ENCODE results near the gene C2orf68. TPM values are rescaled to one million over a fixed set of nuclear protein-coding genes. Genes with fewer than 3 reads are reported as not detected.
"Not testable (repeated sequence)": the region's sequence is repeated elsewhere in the genome, so short reads cannot be mapped to it uniquely, and the experiment has no call there.

The C2orf68 gene
- total RNA-seq (2022) (34.3 and 35.5 TPM in 2 replicates), Bru-seq, nascent RNA (percentile 84 among the genes with signal in this experiment), BruChase-seq, experiment 1, labeled RNA remaining after a 6-hour chase (percentile 93 among the genes with signal in this experiment), BruChase-seq, experiment 2, labeled RNA remaining after a 2-hour chase (percentile 91 among the genes with signal in this experiment)
- long read RNA-seq, transcript C2orf68-201 (4 exons, 2,837 nt): major isoform, 12 of 28 reads
- long read RNA-seq, partial matches to known transcripts: 1 of 28 reads
- long read RNA-seq, other reads (novel, unspliced or antisense): 14 of 28 reads

DNA sequence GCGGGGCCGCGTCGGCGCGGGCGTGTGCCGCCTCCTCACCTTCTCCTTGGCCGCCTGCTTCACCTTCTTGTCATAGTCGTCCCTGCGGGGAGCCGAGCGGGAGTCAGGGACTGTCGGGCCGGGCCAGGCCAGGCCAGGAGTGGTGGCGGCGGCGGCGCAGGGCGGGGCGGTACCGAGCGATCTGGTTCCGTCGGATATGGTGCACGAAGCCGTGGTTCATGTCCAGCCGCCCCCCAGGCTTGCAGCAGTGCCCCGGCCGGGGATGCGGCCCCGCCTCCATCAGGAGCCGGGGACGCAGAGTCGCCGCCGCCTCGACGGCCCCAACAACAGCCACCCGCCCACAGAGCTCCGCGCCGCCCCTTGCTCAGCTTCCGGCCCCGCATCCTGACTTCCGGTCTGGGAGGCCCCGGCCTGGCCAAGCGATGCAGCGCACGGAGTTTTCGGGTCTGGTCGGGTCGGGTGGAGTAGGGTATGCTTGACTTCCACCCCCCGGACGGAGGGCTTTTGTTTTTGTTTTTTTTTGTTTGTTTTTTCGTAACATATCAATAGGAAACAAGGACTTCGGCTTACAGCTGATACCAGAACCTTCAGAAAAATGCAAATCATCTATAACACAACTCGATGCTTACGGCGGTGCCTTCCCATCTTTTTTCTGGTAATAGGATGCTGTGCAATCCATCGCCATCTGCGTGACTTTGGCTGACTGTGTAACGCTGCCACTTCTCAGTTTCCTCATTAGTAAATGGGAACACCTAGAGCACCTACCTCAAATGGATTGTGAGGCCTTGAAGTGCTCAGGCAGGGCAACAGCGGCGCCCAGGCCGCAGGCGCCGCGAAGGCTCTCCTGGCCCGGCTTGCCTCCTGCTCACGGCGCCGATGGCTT lies at the start of gene C2orf68:
Gene C2orf68 (minus strand): TSS at position 362 of the 883 bp plus-strand sequence. CDS start 82 bp downstream, at position 280.
- ChIA-PET CTCF (interaction anchor here (1.9 kb wide), 1 partner anchor 26 kb away, joined by 4 read pairs; no protein-coding TSS in a partner anchor), POLR2A (interaction anchor here (0.6 to 4.4 kb wide), 19 partner anchors 9 to 583 kb away, joined by 3 to 34 read pairs (median 4); partner anchors contain the start of genes ELMOD3, IMMT, MAT2A and POLR1A)
- TF ChIP-seq, protein P1, sequence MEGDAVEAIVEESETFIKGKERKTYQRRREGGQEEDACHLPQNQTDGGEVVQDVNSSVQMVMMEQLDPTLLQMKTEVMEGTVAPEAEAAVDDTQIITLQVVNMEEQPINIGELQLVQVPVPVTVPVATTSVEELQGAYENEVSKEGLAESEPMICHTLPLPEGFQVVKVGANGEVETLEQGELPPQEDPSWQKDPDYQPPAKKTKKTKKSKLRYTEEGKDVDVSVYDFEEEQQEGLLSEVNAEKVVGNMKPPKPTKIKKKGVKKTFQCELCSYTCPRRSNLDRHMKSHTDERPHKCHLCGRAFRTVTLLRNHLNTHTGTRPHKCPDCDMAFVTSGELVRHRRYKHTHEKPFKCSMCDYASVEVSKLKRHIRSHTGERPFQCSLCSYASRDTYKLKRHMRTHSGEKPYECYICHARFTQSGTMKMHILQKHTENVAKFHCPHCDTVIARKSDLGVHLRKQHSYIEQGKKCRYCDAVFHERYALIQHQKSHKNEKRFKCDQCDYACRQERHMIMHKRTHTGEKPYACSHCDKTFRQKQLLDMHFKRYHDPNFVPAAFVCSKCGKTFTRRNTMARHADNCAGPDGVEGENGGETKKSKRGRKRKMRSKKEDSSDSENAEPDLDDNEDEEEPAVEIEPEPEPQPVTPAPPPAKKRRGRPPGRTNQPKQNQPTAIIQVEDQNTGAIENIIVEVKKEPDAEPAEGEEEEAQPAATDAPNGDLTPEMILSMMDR (IDR thresholded peaks at IDR 0.05; ENCODE audit: unreplicated experiment): no peak
- H3K4me3 Mint-ChIP-seq (ENCODE audit: unreplicated experiment): peak within 1 kb of the TSS; percentile 83
- H3K27ac Mint-ChIP-seq (ENCODE audit: low read depth, unreplicated experiment): peak within 1 kb of the TSS; percentile 68
- DNase-seq (ENCODE audit: unreplicated experiment): peak; percentile 83
- TSS peak; percentile 76 for BruUV-seq (replicated peaks)
- intact Hi-C loops (cut with micrococcal nuclease): no loop called here
- H3K4me1 Mint-ChIP-seq (ENCODE audit: insufficient read depth, unreplicated experiment): peaks cover 4% of the 10 kb centered on the region
- no peaks in the 10 kb centered on the region for H3K9me3 Mint-ChIP-seq (ENCODE audit: unreplicated experiment)
- no peaks in the 10 kb centered on the region for H3K27me3 Mint-ChIP-seq (ENCODE audit: insufficient read depth, unreplicated experiment)
- H3K36me3 Mint-ChIP-seq (ENCODE audit: insufficient read depth, unreplicated experiment): peaks cover 49% of the 10 kb centered on the region

DNA sequence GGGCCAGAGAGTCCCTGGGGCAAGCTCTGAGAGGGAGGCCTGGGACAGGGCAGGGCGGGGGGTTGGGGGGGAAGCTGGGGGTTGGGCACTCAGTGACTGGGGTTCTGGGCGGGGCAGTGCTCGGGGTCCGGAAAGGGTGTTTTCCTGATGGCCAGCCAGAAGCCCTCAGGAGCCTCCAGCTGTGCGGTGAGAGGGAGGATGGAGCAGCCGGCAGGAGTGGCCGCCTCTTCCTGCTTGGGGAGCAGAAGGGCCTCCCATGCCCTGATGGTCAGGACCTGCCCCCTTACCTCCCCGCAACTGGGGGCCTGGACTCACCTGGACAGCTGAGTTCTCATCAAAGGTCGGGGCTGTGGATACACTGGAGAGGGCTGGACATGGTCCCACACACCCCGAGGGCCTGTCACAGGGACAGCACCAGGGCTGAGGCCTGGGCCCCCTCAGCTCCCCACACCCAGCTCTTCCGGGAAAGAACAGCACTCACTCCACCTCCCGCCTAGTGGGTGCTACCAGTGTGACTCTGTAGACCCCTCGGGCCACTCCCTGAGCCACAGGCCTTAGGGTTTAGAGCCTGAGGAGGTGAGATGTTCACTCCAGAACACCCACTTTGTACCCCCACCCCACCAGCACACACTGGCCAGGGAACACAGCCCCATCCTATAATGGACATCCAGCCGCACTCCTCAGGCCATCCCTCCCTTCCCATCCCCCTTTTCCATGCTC lies 49.4 kb upstream of the C2orf68 start:
- H3K27ac Mint-ChIP-seq (ENCODE audit: low read depth, unreplicated experiment): no peak overlapping the region
- H3K4me3 Mint-ChIP-seq (ENCODE audit: unreplicated experiment): no peak overlapping the region
- CTCF ChIA-PET: interaction anchor here (0.8 to 3.6 kb wide), 3 partner anchors 13 to 418 kb away, joined by 3 to 11 read pairs (median 4); no protein-coding TSS in a partner anchor
- H3K9me3 Mint-ChIP-seq (ENCODE audit: unreplicated experiment): no peaks in the 10 kb centered on the region
- H3K4me1 Mint-ChIP-seq (ENCODE audit: insufficient read depth, unreplicated experiment): peaks cover 4% of the 10 kb centered on the region
- POLR2A ChIA-PET: interaction anchor here (0.6 to 0.7 kb wide), 2 partner anchors 48 to 118 kb away, joined by 3 read pairs; no protein-coding TSS in a partner anchor
- no peaks in the 10 kb centered on the region for H3K27me3 Mint-ChIP-seq (ENCODE audit: insufficient read depth, unreplicated experiment)
- DNase-seq (ENCODE audit: unreplicated experiment): no peak
- no TSS peak for BruUV-seq (replicated peaks)
- peaks cover 11% of the 10 kb centered on the region for H3K36me3 Mint-ChIP-seq (ENCODE audit: insufficient read depth, unreplicated experiment)
- intact Hi-C loops (cut with micrococcal nuclease): no loop called here
- TF ChIP-seq, protein P1 (IDR thresholded peaks at IDR 0.05; ENCODE audit: unreplicated experiment): no peak

DNA sequence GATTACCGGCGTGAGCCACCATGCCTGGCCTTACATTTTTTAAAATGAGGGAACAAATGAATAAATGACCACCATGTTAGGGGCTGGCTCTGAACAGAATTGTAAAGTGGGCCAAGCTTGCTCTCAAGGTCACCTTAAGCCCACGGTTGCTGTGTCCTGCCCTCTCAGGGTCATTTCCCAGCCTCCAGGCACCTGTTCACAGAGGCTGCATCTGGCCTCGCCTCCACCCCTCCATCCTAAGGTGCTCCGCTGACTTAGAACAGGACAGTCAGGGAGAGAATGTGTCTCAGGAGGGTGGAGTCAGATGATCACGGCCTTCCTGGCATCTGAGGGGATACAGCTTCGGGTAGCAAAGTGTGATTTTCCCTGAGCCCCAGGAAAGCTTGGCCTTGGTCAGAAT lies 48.9 kb upstream of the C2orf68 start:
- POLR2A ChIA-PET: interaction anchor here (0.6 kb wide), 1 partner anchor 118 kb away, joined by 3 read pairs; no protein-coding TSS in a partner anchor
- BruUV-seq (replicated peaks): no TSS peak
- CTCF ChIA-PET: interaction anchor here (0.7 to 3.6 kb wide), 5 partner anchors 12 to 419 kb away, joined by 3 to 12 read pairs (median 4); no protein-coding TSS in a partner anchor
- TF ChIP-seq, protein P1 (IDR thresholded peaks at IDR 0.05; ENCODE audit: unreplicated experiment): no peak
- Mint-ChIP-seq H3K9me3 (ENCODE audit: unreplicated experiment) (no peaks in the 10 kb centered on the region), H3K27ac (ENCODE audit: low read depth, unreplicated experiment) (no peak overlapping the region), H3K27me3 (ENCODE audit: insufficient read depth, unreplicated experiment) (no peaks in the 10 kb centered on the region), H3K36me3 (ENCODE audit: insufficient read depth, unreplicated experiment) (peaks cover 11% of the 10 kb centered on the region), H3K4me3 (ENCODE audit: unreplicated experiment) (no peak overlapping the region), H3K4me1 (ENCODE audit: insufficient read depth, unreplicated experiment) (peaks cover 4% of the 10 kb centered on the region)
- no peak for DNase-seq (ENCODE audit: unreplicated experiment)
- intact Hi-C loops (cut with micrococcal nuclease): no loop called here

GRCh38 chr2:85660301-85660700 lies 48.4 kb upstream of the C2orf68 start:
- BruUV-seq (replicated peaks); H3K27ac Mint-ChIP-seq (ENCODE audit: low read depth, unreplicated experiment); DNase-seq (ENCODE audit: unreplicated experiment); H3K4me3 Mint-ChIP-seq (ENCODE audit: unreplicated experiment); H3K4me1 Mint-ChIP-seq (ENCODE audit: insufficient read depth, unreplicated experiment); POLR2A ChIA-PET; H3K27me3 Mint-ChIP-seq (ENCODE audit: insufficient read depth, unreplicated experiment); intact Hi-C loops (cut with micrococcal nuclease); H3K9me3 Mint-ChIP-seq (ENCODE audit: unreplicated experiment): not testable (repeated sequence)
- CTCF ChIA-PET: interaction anchor here (0.7 to 5.4 kb wide), 5 partner anchors 12 to 46 kb away, joined by 3 to 35 read pairs (median 11); no protein-coding TSS in a partner anchor
- peaks cover 14% of the 10 kb centered on the region for H3K36me3 Mint-ChIP-seq (ENCODE audit: insufficient read depth, unreplicated experiment)
